Right atrium auricular region (tissue), 2 donors: ENCODE results near the gene MEIS1. TPM values are rescaled to one million over a fixed set of nuclear protein-coding genes. Genes with fewer than 3 reads are reported as not detected.

Source experiments
- DNase-seq: peaks from one replicate; pipeline ENCODE4 v3.0.0-alpha.2; 2019; ENCODE audit warnings: low spot score
- H3K27ac ChIP-seq, 2 donors: fragments of 200-600 bp; sonication (generic); 1 replicate in 1 of 2; 2 replicates in 1 of 2; pipeline ENCODE4 v1.5.1; 2016 to 2019
- H3K27me3 ChIP-seq, 2 donors: fragments of 200-600 bp; sonication (generic); one replicate each; pipeline versions ENCODE4 v1.5.1 to v1.6.0; 2017 to 2019
- H3K36me3 ChIP-seq: fragments of 200-600 bp; sonication (generic); one replicate; pipeline ENCODE4 v1.5.1; 2016
- H3K4me1 ChIP-seq, 2 donors: fragments of 200-600 bp; sonication (generic); one replicate each; pipeline versions ENCODE4 v1.5.1 to v1.6.0; 2017 to 2019
- H3K4me3 ChIP-seq, 2 donors: fragments of 200-600 bp; sonication (generic); 1 replicate in 1 of 2; 2 replicates in 1 of 2; pipeline ENCODE4 v1.5.1; 2017 to 2019; ENCODE audit warnings: mild to moderate bottlenecking in 1 of 2, moderate library complexity in 1 of 2
- H3K9me3 ChIP-seq, 2 donors: fragments of 200-600 bp; sonication (generic); one replicate each; pipeline ENCODE4 v1.5.1; 2019
- total RNA-seq, 2 donors: library from RNA; depleted of rRNA; stranded (reverse); fragments of >200 nt; gene quantifications; one replicate each; pipeline ENCODE4 v1.1.0, GENCODE V29; 2016
- TF ChIP-seq, protein P1 (sequence below), 2 donors: fragments of 200-600 bp; sonication (generic); IDR thresholded peaks; one replicate each; pipeline ENCODE4 v1.5.1; 2019; ENCODE audit warnings: antibody characterized with exemption in 2 of 2

MEIS1 gene
- total RNA-seq, 2 donors from 2014 or later, result 13.6 to 16.7 TPM

DNA sequence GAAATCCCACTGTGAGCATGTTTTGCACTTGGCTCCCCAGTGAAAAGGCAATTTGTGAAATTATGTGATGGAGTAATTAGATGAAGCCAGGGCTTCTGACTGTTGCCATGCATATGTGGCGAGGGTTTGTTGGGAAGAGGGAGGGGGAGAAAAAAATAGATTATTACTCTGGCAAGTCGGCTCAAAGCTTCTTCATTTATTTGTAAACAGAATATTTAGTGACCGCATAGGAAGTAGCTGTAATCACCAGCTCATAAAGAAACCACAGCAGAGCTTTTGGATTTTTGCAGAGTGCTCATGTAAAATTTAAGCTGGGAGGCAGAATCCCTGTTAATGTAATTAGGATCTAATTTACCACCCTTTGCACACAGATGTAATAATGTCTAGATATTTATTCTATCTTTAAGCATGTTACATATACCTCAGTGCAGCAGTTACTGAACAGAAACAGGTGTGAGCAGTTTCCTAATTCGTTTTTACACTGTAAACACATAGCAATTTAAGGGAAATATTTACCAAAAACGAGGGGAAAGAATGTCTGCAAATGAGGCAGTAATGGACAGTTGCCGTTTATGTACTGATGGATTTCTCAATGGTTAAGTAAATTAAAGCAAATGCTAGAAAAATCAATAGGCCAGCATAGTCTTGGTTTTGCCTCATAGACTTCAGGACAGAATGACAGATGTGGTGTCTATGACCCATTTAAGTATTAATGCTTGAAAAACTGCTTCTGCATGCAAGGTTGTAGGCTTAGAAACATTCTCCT is 87.9 kb downstream of the MEIS1 start:
- Histone ChIP-seq H3K27me3 (no peaks in the 10 kb centered on the region), H3K36me3 (no peaks in the 10 kb centered on the region), H3K4me1 (peaks cover 0 to 12% of the 10 kb centered on the region in 2 donors), H3K27ac (no peak overlapping the region), H3K9me3 (no peaks in the 10 kb centered on the region), H3K4me3 (no peak overlapping the region)
- TF ChIP-seq, protein P1, sequence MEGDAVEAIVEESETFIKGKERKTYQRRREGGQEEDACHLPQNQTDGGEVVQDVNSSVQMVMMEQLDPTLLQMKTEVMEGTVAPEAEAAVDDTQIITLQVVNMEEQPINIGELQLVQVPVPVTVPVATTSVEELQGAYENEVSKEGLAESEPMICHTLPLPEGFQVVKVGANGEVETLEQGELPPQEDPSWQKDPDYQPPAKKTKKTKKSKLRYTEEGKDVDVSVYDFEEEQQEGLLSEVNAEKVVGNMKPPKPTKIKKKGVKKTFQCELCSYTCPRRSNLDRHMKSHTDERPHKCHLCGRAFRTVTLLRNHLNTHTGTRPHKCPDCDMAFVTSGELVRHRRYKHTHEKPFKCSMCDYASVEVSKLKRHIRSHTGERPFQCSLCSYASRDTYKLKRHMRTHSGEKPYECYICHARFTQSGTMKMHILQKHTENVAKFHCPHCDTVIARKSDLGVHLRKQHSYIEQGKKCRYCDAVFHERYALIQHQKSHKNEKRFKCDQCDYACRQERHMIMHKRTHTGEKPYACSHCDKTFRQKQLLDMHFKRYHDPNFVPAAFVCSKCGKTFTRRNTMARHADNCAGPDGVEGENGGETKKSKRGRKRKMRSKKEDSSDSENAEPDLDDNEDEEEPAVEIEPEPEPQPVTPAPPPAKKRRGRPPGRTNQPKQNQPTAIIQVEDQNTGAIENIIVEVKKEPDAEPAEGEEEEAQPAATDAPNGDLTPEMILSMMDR (IDR thresholded peaks at IDR 0.05), result no peak
- no peak for DNase-seq

DNA sequence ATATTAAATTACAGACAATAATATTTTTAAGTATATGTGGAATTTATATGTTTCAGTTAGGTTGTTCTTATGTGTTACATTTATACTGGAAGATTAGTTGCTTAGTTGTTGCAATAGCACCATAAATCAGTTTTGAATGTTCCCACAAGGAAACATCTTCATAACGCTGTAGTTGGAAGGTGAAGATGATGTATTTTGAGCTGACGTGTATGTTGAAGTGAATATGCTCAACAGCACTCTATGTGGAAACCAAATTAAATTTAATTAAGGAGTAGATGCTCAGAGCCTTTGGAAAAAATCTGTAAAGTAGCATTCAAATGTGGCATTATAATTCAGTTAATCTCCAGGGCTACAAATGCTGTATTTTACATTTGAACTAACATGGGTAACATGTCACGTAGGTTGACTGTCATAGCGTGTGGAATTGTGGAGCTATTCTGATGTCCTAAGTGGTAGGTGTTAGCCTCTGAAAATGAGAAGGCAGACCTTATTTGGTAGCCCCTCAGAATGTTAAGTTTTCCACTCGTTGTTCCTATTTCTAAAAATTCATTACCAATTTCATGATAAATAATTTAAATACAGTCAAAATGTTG is 88.5 kb downstream of the MEIS1 start:
- Histone ChIP-seq H3K4me3 (no peak overlapping the region), H3K4me1 (peaks cover 0 to 12% of the 10 kb centered on the region in 2 donors), H3K27me3 (no peaks in the 10 kb centered on the region), H3K36me3 (no peaks in the 10 kb centered on the region), H3K27ac (no peak overlapping the region), H3K9me3 (no peaks in the 10 kb centered on the region)
- TF ChIP-seq, protein P1 (IDR thresholded peaks at IDR 0.05), result no peak
- DNase-seq, result no peak

DNA sequence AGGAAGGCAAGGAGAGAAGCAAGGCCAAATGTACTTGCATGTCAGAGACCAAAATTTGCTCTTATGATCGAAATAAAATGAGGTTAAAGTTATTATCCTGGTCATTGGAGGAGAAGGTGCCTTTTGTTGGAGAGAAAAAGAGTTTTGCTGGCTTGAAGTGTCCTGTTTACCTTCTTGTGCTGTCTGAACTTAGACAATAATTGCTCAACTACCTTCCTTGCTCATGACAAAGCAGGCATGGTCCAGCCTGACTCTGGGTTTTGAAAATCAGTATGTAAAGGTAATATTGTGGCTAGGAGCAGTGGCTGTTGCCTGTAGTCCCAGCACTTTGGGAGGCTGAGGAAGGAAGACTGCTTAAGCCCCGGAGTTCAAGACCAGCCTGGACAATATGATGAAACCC is 89.1 kb downstream of the MEIS1 start:
- H3K4me3 ChIP-seq, result no peak overlapping the region
- H3K27me3 ChIP-seq, result no peaks in the 10 kb centered on the region
- no peak for DNase-seq
- H3K4me1 ChIP-seq, result peaks cover 0 to 12% of the 10 kb centered on the region in 2 donors
- H3K27ac ChIP-seq, result no peak overlapping the region
- no peaks in the 10 kb centered on the region for H3K9me3 ChIP-seq
- TF ChIP-seq, protein P1 (IDR thresholded peaks at IDR 0.05), result no peak
- no peaks in the 10 kb centered on the region for H3K36me3 ChIP-seq

GRCh38 chr2:66525606-66526005 is 90.7 kb downstream of the MEIS1 start:
- Histone ChIP-seq H3K9me3 (no peaks in the 10 kb centered on the region), H3K4me1 (peaks cover 0 to 12% of the 10 kb centered on the region in 2 donors), H3K4me3 (no peak overlapping the region), H3K36me3 (no peaks in the 10 kb centered on the region), H3K27ac (peak overlapping the region in 1 of 2 donors; percentile 29), H3K27me3 (no peaks in the 10 kb centered on the region)
- TF ChIP-seq, protein P1 (IDR thresholded peaks at IDR 0.05), result no peak
- no peak for DNase-seq

GRCh38 chr2:66526180-66526579 is 91.3 kb downstream of the MEIS1 start:
- no peak for DNase-seq
- Histone ChIP-seq H3K9me3 (no peaks in the 10 kb centered on the region), H3K27ac (peak overlapping the region in 1 of 2 donors; percentile 29), H3K36me3 (no peaks in the 10 kb centered on the region), H3K27me3 (no peaks in the 10 kb centered on the region), H3K4me1 (peaks cover 0 to 12% of the 10 kb centered on the region in 2 donors), H3K4me3 (no peak overlapping the region)
- TF ChIP-seq, protein P1 (IDR thresholded peaks at IDR 0.05), result no peak
